Smooth muscle cell (in vitro differentiated cells): Measurements from ENCODE around the gene BPIFB6. TPM values are rescaled to one million over a fixed set of nuclear protein-coding genes. Genes with fewer than 3 reads are reported as not detected.

Experiments used
- DNase-seq: peaks from one replicate; lab custom pipeline; 2025; ENCODE audit not compliant: unreplicated experiment; lab: John Stamatoyannopoulos, UW
- H2AFZ ChIP-seq: fragments of 200-600 bp; sonication (generic); 2 replicates; pipeline ENCODE4 v1.6.0; 2016; ENCODE audit warnings: antibody characterized with exemption, low read depth, mild to moderate bottlenecking
- H3F3A ChIP-seq: fragments of 200-600 bp; sonication (generic); 2 replicates; pipeline ENCODE4 v1.6.0; 2017; ENCODE audit warnings: antibody characterized with exemption, low read depth
- H3K27ac ChIP-seq: fragments of 200-600 bp; sonication (generic); 2 replicates; pipeline ENCODE4 v1.5.1; 2016; ENCODE audit warnings: low read depth, mild to moderate bottlenecking
- H3K27me3 ChIP-seq: fragments of 200-600 bp; sonication (generic); 2 replicates; pipeline ENCODE4 v1.6.1; 2016; ENCODE audit warnings: low read depth, mild to moderate bottlenecking
- H3K36me3 ChIP-seq: fragments of 200-600 bp; sonication (generic); 2 replicates; pipeline ENCODE4 v1.5.1; 2016; ENCODE audit warnings: low read depth
- H3K4me1 ChIP-seq: fragments of 200-600 bp; sonication (generic); 2 replicates; pipeline ENCODE4 v1.5.1; 2016; ENCODE audit warnings: low read depth
- H3K4me2 ChIP-seq: fragments of 200-600 bp; sonication (generic); 2 replicates; pipeline ENCODE4 v1.6.0; 2016; ENCODE audit warnings: mild to moderate bottlenecking
- H3K4me3 ChIP-seq: fragments of 200-600 bp; sonication (generic); 2 replicates; pipeline ENCODE4 v1.5.1; 2016; ENCODE audit warnings: mild to moderate bottlenecking
- H3K79me2 ChIP-seq: fragments of 200-600 bp; sonication (generic); 2 replicates; pipeline ENCODE4 v1.6.0; 2016; ENCODE audit warnings: low read depth, mild to moderate bottlenecking
- H3K9ac ChIP-seq: fragments of 200-600 bp; sonication (generic); 2 replicates; pipeline ENCODE4 v1.6.0; 2016; ENCODE audit warnings: low read depth
- H3K9me3 ChIP-seq: fragments of 200-600 bp; sonication (generic); replicated peaks from 2 replicates; pipeline ENCODE4 v1.5.1; 2016; ENCODE audit warnings: low read depth
- H4K20me1 ChIP-seq: fragments of 200-600 bp; sonication (generic); 2 replicates; pipeline ENCODE4 v1.6.0; 2016; ENCODE audit warnings: low read depth
- CTCF ChIP-seq: fragments of 200-600 bp; sonication (generic); IDR thresholded peaks from 2 replicates; pipeline ENCODE4 v1.5.1; 2017; ENCODE audit warnings: borderline replicate concordance, mild to moderate bottlenecking, antibody characterized with exemption; ENCODE audit not compliant: insufficient read depth, poor library complexity, severe bottlenecking
- WGBS: methylation state at CpG from one replicate; pipeline ENCODE4 v1.1.7; 2016; ENCODE audit warnings: low lambda C conversion rate; 5-methylcytosine and 5-hydroxymethylcytosine counted together
- polyA plus RNA-seq: library from polyadenylated mRNA; unstranded; fragments of >200 nt; fragmentation: Nextera tagmentation; extraction: Ambion mirVana; gene quantifications from 2 replicates; pipeline ENCODE4 v1.2.1, GENCODE V29; 2016
- total RNA-seq: library from RNA; depleted of rRNA; stranded (reverse); fragments of >200 nt; gene quantifications from 2 replicates; pipeline ENCODE4 v1.2.3, GENCODE V29; 2014

Gene BPIFB6
- total and polyA plus RNA-seq, 2 experiments from 2014 or later = not detected

- no peaks in the 10 kb centered on the region for H3F3A ChIP-seq
- no peak for TF ChIP-seq CTCF
- no peak overlapping the region for H3K4me2 ChIP-seq
- H3K27me3 ChIP-seq = no peaks in the 10 kb centered on the region
- H4K20me1 ChIP-seq = no peaks in the 10 kb centered on the region
- no peak overlapping the region for H3K4me3 ChIP-seq
- no peak overlapping the region for H2AFZ ChIP-seq
- H3K36me3 ChIP-seq = no peaks in the 10 kb centered on the region
- no peak overlapping the region for H3K27ac ChIP-seq
- no peaks in the 10 kb centered on the region for H3K4me1 ChIP-seq
- no peak overlapping the region for H3K9ac ChIP-seq
- H3K79me2 ChIP-seq = no peaks in the 10 kb centered on the region
- DNase-seq = no peak
- no peaks in the 10 kb centered on the region for H3K9me3 ChIP-seq
- WGBS = 80% methylated on average over 8 of the region's 8 CpGs
Measured at GRCh38 chr20:32991792-32992641, 39.4 kb upstream of the BPIFB6 start.

DNA sequence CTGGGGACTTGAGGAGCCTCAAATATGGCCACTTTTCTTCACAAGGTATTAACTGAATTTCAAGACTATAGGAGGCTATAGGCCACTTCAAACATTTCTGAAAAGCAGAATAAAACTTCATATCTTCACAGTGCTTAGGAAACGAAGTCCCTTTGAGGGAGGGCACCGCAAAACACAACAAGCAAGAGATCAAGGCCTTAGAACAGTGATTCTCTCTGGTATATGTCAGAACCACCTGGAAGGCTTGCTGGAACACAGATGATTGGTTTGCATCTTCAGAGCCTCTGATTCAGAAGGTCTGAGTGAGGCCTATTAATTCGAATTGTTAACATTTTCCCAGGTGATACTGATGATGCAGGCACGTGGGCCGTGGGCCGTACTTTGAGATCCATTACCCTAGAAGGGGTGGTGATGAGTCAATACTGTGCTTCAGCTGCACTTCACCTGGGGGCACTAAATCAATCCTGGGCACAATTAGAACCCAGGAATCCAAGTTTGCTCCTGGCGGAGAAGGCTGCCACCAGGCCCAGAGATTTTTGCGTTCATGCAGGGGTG lies 37.9 kb upstream of the BPIFB6 start:
- Histone ChIP-seq H3K27ac (no peak overlapping the region), H3K4me3 (no peak overlapping the region), H4K20me1 (no peaks in the 10 kb centered on the region), H3K4me1 (no peaks in the 10 kb centered on the region), H3K9ac (no peak overlapping the region), H3K36me3 (no peaks in the 10 kb centered on the region), H3K79me2 (no peaks in the 10 kb centered on the region), H3K27me3 (no peaks in the 10 kb centered on the region), H3F3A (no peaks in the 10 kb centered on the region), H2AFZ (no peak overlapping the region), H3K9me3 (no peaks in the 10 kb centered on the region), H3K4me2 (no peak overlapping the region)
- TF ChIP-seq CTCF = no peak
- no peak for DNase-seq
- WGBS = 85% methylated on average over 8 of the region's 8 CpGs

GRCh38 chr20:32995802-32996201 lies 35.6 kb upstream of the BPIFB6 start:
- Histone ChIP-seq H3K4me2 (no peak overlapping the region), H3K27ac (no peak overlapping the region), H2AFZ (no peak overlapping the region), H4K20me1 (no peaks in the 10 kb centered on the region), H3F3A (no peaks in the 10 kb centered on the region), H3K9me3 (no peaks in the 10 kb centered on the region), H3K27me3 (no peaks in the 10 kb centered on the region), H3K79me2 (no peaks in the 10 kb centered on the region), H3K9ac (no peak overlapping the region), H3K36me3 (no peaks in the 10 kb centered on the region), H3K4me1 (no peaks in the 10 kb centered on the region), H3K4me3 (no peak overlapping the region)
- DNase-seq = no peak
- TF ChIP-seq CTCF = no peak
